Activated CD4-positive, alpha-beta T cell treated with anti-CD3 and anti-CD28 coated beads, Interleukin-2, amount 50 U/mL, for 16 hours (primary cell): ENCODE measurements around the gene MTG2.
A peak's percentile ranks its signal among the peaks of the same experiment; 100 is the strongest.

Source experiments
- DNase-seq: peaks from one replicate; pipeline ENCODE4 v3.0.0-alpha.2; 2020

MTG2 gene

DNA sequence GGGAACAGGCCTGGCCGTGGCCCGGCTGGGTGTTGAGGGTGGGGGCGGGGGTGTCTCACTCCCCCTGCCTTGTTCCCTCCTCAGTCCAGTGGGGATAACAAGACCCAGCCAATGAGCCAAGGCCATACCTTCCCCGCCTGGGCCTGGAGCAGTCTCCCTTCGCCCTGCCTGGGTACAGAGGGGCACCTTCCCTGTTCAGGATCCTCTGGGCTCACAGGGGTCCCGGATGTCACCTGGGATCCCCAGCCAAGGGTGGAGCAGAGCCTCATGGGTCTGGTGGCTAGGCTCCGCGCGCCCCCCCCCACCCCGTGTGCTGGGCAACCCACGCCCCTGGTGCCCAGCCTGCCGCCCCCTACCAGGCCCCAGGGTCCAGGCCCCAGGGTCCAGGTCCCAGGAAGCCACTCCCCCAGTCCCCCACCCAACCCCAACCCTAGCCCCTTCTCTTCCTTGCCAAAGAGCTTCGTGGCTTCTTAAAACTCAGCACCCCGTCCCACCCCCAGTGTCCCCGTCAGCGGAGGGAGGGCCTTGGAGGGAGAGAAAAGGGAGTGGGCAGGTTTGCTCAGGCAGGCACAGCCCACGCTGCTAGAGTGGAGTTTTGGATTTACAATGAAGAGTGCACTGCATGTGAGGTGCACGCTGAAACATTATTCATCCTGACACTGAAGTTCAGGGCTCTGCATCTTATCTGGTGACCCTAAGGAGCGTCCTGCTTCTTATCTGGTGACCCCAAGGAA lies 25.4 kb downstream of the MTG2 start:
- no peak for DNase-seq

DNA sequence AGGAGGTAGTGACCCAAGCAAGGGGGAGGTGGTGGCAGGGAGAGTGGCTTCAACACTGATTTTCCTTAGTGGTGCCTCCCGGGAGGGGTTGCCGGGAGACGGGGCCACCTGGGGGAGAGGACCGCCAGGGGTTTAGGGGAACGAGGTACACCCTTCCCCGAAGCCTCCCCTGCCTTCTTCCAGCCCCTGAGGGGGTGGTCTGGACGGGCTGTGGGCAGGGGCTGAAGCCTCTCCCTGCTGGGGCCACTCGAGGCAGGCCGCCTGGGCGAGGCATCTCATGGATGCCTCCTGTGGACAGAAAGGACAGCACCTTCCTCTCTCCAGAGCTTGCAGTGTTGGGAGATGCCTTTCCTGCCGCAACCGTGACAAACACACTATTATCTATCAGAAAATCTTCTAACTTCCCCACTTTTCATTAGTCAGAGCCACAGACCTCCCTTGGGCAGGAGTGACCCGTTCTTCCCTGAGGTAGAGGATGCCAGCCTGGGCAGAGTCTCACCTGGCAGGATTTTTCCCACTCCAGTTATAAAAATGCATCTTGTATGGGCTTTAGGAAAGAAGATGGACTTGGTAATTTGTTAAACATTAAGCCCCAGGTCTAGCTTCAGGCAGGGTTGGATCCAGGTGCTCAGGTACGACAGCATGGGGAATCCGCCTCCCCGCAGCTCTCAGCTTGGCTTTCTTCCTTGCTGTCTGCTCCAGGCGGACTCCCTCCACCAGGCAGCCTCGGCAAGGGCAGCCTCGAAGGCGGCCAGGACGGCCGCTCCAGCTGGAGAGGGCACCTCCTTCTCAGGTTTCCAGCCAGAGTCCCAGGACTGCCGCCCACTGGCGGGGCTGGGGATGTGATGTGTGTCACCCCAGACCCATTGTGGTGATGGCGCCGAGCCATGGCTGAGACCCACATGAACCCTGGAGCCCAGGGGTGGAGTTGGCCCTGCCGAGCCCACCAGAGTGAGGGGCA lies 26.2 kb downstream of the MTG2 start:
- no peak for DNase-seq

DNA sequence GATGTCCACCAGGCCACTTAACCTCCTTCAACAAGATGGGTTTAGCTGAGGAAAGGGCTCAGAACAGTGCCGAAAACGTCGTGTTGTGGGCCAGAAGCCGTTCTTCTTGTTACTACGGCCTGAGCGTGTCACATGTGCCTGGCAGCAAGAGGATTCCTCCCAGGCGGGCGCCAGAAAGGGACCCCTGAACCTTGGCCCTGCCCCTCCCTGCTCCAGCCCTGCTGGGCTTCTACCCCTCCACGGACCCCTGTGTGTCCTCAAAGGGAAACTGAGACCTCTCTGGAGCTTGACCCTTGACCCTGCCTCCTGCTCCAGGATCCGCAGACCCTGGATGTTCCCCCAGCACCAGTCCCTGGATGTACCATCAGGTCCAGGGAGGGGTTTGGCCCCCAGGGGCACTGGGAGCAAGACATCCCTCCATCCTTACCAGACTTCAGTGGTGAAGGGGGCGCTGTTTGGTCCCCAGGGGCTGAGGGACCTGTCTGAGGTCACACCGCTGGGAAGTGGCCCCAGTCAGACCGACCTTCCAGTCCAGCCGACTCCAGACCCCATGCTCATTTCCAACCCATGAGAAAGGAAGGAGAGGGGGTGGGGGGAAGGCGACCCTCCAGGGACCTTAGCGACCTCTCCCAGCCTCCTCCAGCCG lies 27.1 kb downstream of the MTG2 start:
- no peak for DNase-seq

DNA sequence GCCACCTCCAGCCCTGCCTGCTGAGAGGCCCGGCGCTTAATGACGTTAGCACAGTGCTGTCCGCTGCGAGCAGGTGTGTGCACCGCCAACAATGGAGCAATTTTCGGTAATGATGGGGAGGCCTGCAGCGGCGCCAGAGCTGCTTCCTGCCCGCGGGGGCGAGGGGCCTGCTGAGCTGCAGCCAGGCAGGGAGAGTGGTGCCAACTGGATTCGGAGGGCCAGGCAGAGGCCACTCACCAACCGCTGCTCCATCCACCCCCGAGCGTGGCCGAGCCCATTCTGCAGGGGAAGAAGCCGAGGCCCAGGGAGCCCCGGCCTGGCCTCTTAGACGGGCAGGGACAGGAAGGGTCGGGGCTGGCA lies 27.6 kb downstream of the MTG2 start:
- no peak for DNase-seq

DNA sequence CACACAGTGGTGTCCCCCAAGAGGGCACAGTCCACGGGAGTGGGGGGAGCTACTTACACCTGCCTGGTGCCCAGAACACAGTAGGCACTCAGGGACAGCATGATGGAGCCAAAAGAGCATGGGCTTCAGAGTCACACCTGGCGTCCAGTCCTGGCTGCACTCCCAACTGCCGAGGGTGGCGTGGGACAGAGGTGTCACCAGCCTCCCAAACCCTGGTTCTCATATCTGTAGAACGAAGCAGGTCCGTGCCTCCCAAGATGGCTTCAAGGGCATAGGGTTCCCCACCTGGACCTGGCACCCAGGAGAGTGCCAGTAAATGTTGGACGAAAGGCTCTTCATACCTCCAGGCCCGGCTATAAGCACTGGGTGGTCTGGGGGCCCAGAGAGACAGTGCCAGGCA lies 28.4 kb downstream of the MTG2 start:
- DNase-seq: no peak

DNA sequence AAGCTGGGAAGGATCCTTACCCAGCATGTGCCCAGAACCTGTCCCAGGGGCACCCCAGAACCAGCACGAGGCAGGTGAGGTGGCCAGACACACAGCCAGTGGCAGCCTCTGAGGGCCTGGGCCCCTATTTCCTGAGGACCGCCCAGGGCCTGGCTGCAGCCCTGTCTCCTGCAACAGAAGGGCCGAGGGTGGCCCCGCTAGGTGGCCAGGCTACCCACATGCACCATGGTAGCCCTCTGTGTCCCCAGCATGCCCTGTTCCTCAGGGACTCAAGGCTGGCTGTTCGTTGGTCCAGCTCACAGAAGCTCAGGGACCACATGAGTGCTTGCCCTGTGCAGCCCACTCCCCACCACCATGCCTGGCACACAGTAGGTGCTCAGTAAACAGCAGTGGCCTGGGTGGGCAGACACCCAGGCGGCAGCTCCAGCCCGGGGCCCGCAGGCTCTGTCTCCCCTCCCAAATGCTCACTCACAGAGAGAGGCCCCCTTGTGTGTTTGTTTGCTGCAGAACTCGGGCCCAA lies 29.0 kb downstream of the MTG2 start:
- DNase-seq: no peak

DNA sequence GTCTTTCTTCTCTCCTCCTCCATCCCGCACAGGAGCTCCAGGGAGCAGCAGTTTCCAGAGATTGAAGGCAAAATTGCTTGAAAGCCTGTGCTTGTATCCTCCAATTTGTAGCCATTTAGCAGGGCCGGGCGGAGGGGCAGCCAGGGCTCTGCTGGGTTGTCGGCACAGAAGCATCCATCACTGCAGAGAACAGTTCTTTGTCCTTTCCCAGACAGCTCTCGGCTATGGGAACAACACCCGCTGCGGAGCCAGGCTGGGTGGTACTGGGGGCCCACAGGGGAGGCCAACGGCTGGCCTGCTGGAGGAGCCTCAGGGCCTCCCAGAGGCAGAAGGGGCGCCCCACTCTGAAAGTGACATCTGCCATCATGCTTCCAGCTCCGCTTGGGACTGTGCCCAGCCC lies 29.5 kb downstream of the MTG2 start:
- DNase-seq: no peak

DNA sequence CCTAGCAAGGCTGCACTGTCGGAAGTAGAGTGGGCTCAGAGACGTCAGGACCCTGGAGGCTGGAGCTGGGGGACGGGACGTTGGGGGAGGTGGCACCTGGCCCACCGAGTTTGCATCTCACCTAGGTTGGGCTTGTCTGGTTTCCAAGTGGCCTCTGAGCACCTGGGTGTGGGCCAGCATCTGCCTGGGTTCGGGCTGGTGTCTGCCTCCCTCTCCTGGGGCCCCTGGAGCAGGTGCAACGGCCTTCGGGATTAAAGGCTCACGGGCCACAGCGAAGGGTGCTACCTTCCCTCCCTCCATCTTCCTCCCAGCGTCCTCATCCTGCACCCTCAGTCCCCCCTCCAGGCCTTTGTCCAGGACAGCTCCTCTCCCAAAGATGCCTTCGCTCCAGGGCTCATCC lies 31.2 kb downstream of the MTG2 start:
- no peak for DNase-seq

DNA sequence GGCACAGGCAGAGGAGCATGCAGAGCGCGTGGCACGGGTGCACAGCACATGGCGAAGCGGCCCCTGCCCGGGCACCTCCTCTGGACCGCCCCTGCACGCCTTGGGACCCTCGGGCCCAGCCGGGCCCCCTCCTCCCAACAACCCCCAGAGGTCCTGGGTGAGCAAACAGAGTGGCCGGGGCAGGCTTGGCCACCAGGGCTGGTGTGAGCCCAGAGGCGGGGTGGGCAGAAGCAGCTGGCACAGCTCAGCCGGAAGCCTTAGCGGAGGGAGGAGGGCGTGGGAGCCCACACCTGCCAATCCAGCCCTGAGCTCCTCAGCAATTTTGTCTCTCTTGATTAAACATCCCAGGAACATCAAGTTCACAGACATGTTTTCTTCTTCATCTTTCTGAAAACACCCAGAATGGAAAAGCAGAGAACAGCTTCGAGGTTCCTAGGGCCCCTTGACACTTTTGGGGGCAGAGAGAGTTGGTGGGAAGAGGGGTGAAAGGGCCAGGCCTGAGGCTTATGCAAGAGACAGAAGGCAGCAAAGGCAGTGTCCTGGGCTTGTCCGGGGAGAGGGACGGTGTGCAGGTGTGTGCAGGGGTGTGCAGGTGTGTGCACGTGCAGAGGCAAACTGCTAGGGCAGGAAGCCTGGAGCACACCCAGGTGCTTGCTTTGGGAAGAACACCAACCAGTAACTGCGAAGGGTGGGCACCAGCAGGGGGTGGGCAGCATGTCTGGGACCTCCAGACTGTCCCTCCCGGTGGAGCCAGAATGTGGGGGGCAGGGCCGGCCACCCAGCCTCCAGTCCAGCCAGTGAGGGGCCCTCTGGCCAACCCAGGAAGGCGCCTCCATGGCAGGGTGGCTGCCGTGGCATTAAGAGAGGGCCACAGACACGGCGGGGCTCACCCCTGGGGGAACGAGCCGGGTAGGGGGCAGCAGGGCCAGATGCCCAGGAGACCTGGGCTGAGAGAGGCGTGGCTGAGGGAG lies 32.5 kb downstream of the MTG2 start:
- DNase-seq: no peak

DNA sequence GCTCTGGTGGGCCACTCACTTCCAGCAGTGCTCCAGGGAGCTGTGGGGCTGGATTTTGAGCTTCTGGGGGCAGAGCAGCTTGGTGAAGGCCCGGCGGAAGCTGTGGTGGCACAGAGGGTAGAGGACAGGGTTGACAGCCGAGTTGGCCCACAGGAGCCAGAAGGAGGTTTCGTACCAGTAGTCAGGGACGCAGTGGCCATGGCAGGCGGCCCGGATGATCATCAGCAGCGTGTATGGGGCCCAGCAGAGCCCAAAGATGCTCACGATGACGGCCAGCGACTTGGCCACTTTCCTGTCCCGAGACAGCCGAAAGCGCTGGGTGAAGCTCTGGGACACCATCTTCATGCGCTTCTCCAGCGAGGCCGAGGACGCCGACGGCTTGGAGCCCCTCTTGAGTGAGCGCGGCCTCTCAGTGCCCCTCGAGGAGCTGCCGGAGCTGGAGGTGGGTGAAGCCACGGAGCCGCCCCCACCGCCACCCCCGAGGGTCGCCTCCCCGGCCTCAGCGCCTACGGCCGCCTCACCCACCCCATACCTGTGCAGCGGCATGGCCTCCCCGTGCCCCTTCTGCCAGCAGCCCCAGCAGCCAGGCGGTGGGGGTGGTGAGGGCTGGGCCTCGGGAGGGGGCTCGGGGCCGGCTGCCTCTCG lies 33.3 kb downstream of the MTG2 start:
- no peak for DNase-seq

DNA sequence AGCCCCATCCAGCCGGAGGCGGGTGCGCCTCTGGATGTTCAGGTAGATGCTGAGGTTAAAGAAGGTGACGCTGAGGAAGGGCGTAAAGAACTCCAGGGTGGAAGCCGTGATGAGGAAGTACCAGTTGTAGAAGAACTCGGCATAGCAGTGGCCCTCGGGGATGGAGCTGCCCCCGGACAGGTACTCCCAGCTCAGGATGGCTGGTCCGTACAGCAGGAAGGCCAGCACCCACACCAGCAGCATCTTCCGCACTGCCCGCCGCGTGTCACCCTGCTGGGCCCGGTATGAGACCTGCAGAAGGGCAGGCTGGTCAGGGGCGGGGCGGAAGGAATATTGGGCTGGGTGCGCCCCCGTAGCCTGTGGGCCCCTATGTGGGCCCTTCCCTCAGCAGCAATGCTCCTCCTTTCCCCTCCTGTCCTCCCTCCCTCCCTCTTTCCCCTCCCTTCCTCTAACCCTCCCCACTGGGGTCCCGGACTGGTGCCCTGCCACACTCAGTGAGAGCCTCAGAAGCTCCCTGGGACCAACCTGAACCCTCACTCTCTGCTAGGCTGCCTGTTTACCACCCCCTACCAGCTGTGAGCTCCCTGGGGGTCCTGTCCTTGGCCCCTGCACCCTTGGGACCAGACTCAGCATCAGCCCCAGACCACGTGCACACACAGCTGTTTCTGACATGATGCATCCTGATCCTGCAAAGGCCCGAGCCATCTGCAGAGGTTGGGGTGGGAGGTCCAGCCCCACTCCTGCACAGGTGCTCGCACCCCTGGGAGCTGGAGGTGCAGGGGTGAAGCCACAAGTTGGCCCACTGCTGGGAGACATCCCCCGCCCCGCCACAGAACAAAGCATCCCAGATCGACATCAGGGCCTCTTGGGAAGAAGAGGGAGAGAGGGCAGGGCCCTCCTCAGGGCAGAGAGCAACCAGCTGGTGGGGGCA lies 34.1 kb downstream of the MTG2 start:
- DNase-seq: no peak

DNA sequence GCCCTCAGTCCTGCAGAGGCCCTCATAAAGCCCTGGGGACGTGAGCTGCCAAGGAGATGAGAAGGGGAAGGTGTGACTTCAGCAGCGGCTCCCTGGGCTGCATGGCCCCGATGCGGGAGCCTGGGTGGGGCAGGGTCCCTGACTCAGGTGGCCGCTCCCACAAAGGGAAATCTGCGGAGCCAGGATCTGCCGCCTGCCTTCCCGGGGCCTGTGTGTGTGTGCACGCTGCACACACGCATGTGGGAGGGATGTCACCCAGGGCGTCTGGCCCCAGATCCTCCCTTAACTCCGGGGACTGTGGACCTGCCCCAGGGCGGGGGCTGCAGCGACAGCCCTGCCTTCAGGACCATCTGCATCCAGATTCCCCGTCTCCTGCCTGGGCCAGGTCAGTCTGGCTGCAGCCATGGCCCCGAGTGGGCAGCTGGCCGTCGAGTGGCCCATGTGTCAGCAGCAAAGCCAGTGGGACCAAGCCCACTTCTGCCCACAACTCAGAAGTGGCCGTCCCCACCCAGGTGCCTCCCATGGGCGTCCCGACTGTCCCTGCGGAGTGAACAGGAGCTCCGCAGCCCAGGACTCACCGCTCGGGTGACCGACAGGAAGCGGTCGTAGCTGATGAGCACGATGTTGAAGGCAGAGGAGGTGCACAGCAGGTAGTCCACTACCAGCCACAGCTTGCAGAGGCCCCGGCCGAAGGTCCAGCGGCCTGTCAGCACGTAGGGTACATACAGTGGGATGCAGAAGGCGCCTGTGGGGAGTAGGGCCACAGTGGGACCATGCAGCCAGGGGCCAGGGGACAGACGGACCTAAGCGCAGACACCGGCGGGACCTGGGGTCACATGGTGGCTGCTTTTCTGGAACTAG lies 35.3 kb downstream of the MTG2 start:
- DNase-seq: no peak

DNA sequence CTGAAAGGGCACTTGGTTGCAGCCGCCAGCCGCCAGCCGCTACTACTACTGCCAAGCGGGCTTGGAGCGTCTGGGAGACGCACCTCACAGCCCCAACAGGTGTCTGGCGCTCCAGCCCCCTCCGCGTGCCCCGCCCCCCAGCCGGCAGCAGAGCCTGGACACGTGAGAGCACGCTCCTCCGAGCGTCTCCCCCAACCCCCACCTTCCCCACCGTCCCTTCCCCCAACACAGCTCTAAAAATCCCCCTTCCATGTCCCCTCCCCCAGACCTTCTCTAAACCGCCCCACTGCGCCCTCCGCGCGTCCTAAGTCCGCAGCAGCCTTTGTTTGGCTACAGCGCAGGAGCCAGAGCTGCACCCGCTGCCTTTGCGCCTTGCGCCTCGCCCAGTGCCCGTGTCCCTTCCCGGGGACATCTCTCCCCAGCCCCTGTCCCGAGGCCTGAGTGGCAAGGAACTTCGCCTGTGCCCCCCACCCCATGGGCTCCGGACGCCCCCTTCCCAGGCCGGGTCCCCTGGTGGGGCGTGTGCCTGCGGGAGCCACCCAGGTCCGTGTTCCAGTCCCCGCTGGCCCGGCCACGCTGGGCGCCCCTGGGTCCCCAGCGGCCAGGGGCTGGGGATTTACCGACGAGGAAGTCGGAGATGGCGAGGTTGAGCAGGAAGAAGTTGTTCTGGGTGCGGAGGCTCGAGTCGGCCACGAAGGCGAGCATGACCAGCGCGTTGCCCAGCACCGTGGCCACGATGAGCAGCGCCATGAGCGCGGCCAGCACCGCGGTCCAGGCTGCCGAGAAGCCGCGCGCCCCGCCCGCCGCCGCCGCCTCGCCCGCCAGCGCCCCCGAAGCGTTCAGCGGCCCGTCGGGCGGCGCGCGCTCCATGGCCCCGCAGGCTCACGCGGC lies 36.5 kb downstream of the MTG2 start:
- no peak for DNase-seq

DNA sequence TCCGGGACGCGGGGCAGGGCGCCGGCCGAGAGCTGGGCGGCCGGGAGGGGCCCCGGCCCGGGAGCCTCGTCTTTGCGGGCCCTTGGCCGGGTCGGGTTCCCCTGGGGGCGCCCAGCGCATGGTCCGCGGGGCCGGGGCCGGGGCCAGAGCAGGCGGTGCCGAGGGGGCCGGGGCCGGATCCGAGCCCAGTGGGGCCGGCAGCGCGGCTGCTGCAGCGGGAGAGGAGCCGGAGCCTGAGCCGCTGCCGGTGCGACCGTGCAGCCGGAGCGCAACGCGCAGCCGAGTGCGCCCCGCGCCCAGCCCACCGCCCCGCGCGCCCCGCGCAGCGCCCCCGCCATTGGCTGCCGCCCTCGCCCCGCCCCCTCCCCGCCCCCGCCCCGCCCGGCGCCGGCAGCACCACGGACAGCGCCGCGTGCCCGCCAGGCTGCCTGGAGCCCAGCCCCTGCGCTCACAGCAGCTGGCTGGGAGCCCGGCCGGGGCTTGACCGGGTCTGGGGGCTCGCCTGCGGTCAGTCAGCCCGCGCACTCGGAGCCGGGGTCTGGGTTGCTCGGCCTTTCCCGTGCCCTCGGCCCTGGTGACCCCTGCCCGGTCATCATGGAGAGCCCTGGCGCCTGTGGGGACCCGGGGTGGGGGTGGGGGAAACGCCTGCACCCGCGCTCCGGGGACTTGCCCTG lies 37.3 kb downstream of the MTG2 start, which contains the start of gene HRH3:
HRH3 (minus strand) TSS at position 287 of the 674 bp plus-strand sequence. CDS start 308 bp downstream, outside the sequence.
- peak; percentile 19 for DNase-seq

DNA sequence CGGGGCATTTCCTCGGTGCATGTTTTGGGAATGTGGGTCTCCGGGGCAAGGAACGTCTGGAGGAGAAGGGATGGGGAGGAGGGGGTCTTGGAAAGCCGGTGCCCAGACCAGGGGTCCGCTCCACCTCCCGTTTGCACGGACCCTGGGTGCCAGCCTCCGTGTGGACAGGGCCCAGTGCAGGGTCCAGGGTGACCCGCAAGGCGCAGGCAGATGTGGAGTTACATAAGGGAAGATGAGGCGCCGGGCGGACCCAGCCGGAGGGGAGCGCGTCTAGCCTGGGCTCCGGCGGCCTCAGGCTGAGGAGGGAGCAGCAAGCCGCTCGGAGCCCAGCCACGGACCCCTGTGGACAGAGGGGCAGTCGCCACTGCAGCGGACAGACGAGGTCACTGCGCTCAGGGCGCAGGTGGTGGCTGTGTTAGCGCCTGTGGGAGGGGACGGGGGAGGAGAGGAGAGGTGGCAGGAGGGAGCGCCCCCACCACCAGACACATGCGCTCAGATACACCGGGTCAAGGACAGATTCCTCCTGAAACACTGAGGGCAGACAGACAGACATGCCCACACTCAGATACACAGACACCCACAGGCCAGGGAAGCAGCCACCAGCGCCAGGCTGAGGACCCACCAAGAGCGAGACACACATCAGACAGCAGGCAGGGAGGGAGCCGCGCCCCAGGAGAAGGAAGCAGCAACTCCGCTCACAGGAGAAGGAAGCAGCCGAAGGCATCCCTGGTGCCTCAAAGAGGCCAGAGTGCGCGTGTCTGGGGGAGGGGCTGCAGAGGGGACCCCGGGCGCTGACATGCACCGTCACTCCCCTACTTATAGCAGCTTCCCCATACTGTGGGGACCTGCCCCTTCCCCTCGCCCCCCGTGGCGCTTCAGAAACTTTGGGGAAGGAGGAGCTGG lies 38.1 kb downstream of the MTG2 start:
- no peak for DNase-seq

DNA sequence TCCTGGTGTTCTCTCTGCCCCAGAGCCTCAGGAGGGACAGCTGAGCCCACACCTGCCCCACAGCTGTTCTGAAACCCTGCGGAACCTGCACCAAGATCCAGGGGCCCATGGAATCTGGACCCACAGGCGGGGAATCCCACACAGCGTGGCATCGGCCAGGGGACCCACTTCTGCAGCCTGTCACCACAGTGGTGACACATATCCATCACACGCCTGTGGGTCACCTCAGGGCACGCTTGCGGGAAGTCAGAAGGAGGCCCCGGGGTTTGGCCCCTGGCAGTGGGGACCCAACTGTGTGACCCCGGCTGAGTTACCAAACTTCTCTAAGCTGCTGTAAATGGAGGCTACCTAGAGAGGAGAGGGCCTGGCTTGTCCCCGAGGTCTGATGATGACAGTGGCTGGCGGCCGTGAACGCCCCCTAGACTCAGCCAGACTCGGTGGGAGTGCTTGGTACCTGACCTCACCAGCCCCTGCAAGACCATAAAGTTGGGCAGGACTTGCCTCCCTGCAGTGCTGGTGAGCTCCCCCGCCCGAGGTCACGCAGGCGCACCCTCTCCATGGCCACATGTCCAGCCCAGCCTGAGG lies 39.5 kb downstream of the MTG2 start:
- no peak for DNase-seq
